GM23338 (cell line): ENCODE results near the gene CDK7. TPM values are rescaled to one million over a fixed set of nuclear protein-coding genes. Genes with fewer than 3 reads are reported as not detected.
A peak's percentile ranks its signal among the peaks of the same experiment; 100 is the strongest.
"Not testable (repeated sequence)": the region's sequence is repeated elsewhere in the genome, so short reads cannot be mapped to it uniquely, and the experiment has no call there.

Experiments
- ATAC-seq: fragments of 200-7000 bp; cut with Tn5 transposase; 3 replicates; pipeline ENCODE4 v1.9.1; 2020
- DNase-seq: peaks from one replicate; pipeline ENCODE4 v3.0.0-alpha.2; 2015; ENCODE audit warnings: low spot score
- H2AFZ ChIP-seq: fragments of 200-600 bp; sonication (generic); 2 replicates; pipeline ENCODE4 v1.8.0; 2016; ENCODE audit warnings: antibody characterized with exemption, mild to moderate bottlenecking, moderate library complexity
- H3F3A ChIP-seq: fragments of 200-600 bp; sonication (generic); replicated peaks from 2 replicates; pipeline ENCODE4 v1.8.0; 2017; ENCODE audit warnings: antibody characterized with exemption, mixed run types, low read depth
- H3K27ac ChIP-seq: fragments of 200-600 bp; sonication (generic); 2 replicates; pipeline ENCODE4 v1.6.1; 2016; ENCODE audit warnings: low read depth
- H3K27me3 ChIP-seq: fragments of 200-600 bp; sonication (generic); 2 replicates; pipeline ENCODE4 v1.8.0; 2016; ENCODE audit warnings: mild to moderate bottlenecking, mixed run types, moderate library complexity; ENCODE audit not compliant: insufficient read depth
- H3K36me3 ChIP-seq: fragments of 200-600 bp; sonication (generic); 2 replicates; pipeline ENCODE4 v1.8.0; 2016; ENCODE audit warnings: mild to moderate bottlenecking; ENCODE audit not compliant: insufficient read depth
- H3K4me1 ChIP-seq: fragments of 200-600 bp; sonication (generic); 2 replicates; pipeline ENCODE4 v1.8.0; 2016; ENCODE audit warnings: mild to moderate bottlenecking, moderate library complexity; ENCODE audit not compliant: insufficient read depth
- H3K4me2 ChIP-seq: fragments of 200-600 bp; sonication (generic); 2 replicates; pipeline ENCODE4 v1.7.1; 2017; ENCODE audit warnings: mixed run types
- H3K4me3 ChIP-seq: fragments of 200-600 bp; sonication (generic); 2 replicates; pipeline ENCODE4 v1.6.1; 2016; ENCODE audit warnings: mixed run types
- H3K79me2 ChIP-seq: fragments of 200-600 bp; sonication (generic); replicated peaks from 2 replicates; pipeline ENCODE4 v1.8.0; 2017; ENCODE audit warnings: mild to moderate bottlenecking; ENCODE audit not compliant: insufficient read depth
- H3K9me2 ChIP-seq: fragments of 200-600 bp; sonication (generic); 2 replicates; pipeline ENCODE4 v1.8.0; 2017; ENCODE audit not compliant: insufficient read depth
- H4K20me1 ChIP-seq: fragments of 200-600 bp; sonication (generic); replicated peaks from 2 replicates; pipeline ENCODE4 v1.8.0; 2017; ENCODE audit warnings: mild to moderate bottlenecking; ENCODE audit not compliant: insufficient read depth
- H3K27ac Mint-ChIP-seq: 2 replicates; pipeline ENCODE4 v1.8.0; 2020; ENCODE audit warnings: inconsistent platforms, mild to moderate bottlenecking, moderate library complexity, mixed read lengths
- H3K27me3 Mint-ChIP-seq: 3 replicates; pipeline ENCODE4 v1.8.0; 2022; ENCODE audit warnings: low read depth, mild to moderate bottlenecking, moderate library complexity, mixed read lengths, inconsistent platforms; ENCODE audit not compliant: insufficient read depth, poor library complexity
- H3K36me3 Mint-ChIP-seq: 3 replicates; pipeline ENCODE4 v1.8.0; 2021; ENCODE audit warnings: low read depth, mild to moderate bottlenecking, inconsistent platforms, moderate library complexity, mixed read lengths
- H3K4me1 Mint-ChIP-seq: 3 replicates; pipeline ENCODE4 v1.8.0; 2020; ENCODE audit warnings: mild to moderate bottlenecking, inconsistent platforms, mixed read lengths
- H3K4me3 Mint-ChIP-seq: 3 replicates; pipeline ENCODE4 v1.8.0; 2021; ENCODE audit warnings: moderate library complexity, mild to moderate bottlenecking, inconsistent platforms, mixed read lengths
- H3K9me3 Mint-ChIP-seq: 3 replicates; pipeline ENCODE4 v1.8.0; 2020; ENCODE audit warnings: moderate library complexity, mild to moderate bottlenecking, inconsistent platforms, mixed read lengths
- CTCF ChIP-seq, 2 experiments: fragments of 200-600 bp in 1 of 2; sonication (generic) in 1 of 2; conservative IDR thresholded peaks; 2 replicates each; pipeline versions ENCODE4 v1.5.1 to v1.6.1; 2016 to 2017; ENCODE audit warnings: antibody characterized with exemption in 2 of 2, low read depth in 2 of 2, mild to moderate bottlenecking in 2 of 2, moderate library complexity in 1 of 2
- EZH2 ChIP-seq: fragments of 200-600 bp; sonication (generic); IDR thresholded peaks from one replicate; pipeline ENCODE4 v1.8.0; 2017; ENCODE audit warnings: antibody characterized with exemption, mild to moderate bottlenecking, low read depth; ENCODE audit not compliant: unreplicated experiment
- EZH2phosphoT487 ChIP-seq: fragments of 200-600 bp; sonication (generic); IDR thresholded peaks from one replicate; pipeline ENCODE4 v1.8.1; 2018; ENCODE audit warnings: antibody characterized with exemption; ENCODE audit not compliant: unreplicated experiment
- JUNB ChIP-seq: IDR thresholded peaks from one replicate; pipeline ENCODE4 v1.6.1; 2016; ENCODE audit warnings: antibody characterized with exemption; ENCODE audit not compliant: unreplicated experiment
- NANOG ChIP-seq: IDR thresholded peaks from 2 replicates; pipeline ENCODE4 v1.6.1; 2016; ENCODE audit warnings: antibody characterized with exemption, borderline replicate concordance
- POLR2AphosphoS5 ChIP-seq: IDR thresholded peaks from 2 replicates; pipeline ENCODE4 v1.6.1; 2016; ENCODE audit warnings: antibody characterized with exemption, low read depth
- STAT1 ChIP-seq: IDR thresholded peaks from one replicate; pipeline ENCODE4 v1.6.1; 2016; ENCODE audit warnings: antibody characterized with exemption; ENCODE audit not compliant: unreplicated experiment
- ZNF462 ChIP-seq: fragments of 250-450 bp; sonication (Bioruptor Pico); IDR thresholded peaks from 2 replicates; pipeline ENCODE4 v1.5.0; 2020; ENCODE audit warnings: mild to moderate bottlenecking, moderate library complexity
- polyA plus RNA-seq: library from polyadenylated mRNA; unstranded; fragments of >200 nt; fragmentation: Nextera tagmentation; extraction: Ambion mirVana; gene quantifications from 2 replicates; pipeline ENCODE4 v1.2.1, GENCODE V29; 2016
- total RNA-seq: library from RNA; depleted of rRNA; stranded (reverse); fragments of >200 nt; shearing (Covaris generic); gene quantifications from 2 replicates; pipeline ENCODE4 v1.2.3, GENCODE V29; 2014
- TF ChIP-seq, protein P1 (sequence below): IDR thresholded peaks from 2 replicates; pipeline ENCODE4 v1.6.1; 2016; ENCODE audit warnings: antibody characterized with exemption

The CDK7 gene
- total and polyA plus RNA-seq, 2 experiments from 2014 or later = 78.4 to 80.7 TPM

DNA sequence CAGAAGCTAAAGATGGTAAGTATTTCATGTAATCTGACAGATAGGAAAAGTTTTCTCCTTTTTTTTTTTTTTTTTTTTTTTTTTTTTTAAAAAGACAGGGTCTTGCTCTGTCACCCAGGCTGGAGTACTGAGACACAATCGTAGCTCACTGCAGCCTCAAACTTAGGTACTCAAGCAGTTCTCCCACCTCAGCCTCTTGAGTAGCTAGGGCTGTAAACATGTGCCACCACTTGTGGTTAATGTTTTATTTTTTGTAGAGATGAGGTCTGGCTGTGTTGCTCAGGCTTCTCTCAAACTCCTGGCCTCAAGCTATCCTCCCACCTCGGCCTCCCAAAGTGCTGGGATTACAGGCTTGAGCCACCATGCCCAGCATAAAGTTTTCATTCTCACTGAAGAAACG lies 17.8 kb downstream of the CDK7 start:
- H3K4me2 ChIP-seq = no peak overlapping the region
- no peak overlapping the region for H2AFZ ChIP-seq
- H3K27ac Mint-ChIP-seq = peak overlapping the region; percentile 67; the same call in 1 of the 2 replicates
- peaks cover 10% of the 10 kb centered on the region for H3K36me3 ChIP-seq
- peaks cover 30% of the 10 kb centered on the region; the same call in 1 of the 2 replicates for H4K20me1 ChIP-seq
- H3K79me2 ChIP-seq = peaks cover 69% of the 10 kb centered on the region
- TF ChIP-seq STAT1 (no peak), POLR2AphosphoS5 (no peak), EZH2phosphoT487 (no peak)
- TF ChIP-seq, protein P1, sequence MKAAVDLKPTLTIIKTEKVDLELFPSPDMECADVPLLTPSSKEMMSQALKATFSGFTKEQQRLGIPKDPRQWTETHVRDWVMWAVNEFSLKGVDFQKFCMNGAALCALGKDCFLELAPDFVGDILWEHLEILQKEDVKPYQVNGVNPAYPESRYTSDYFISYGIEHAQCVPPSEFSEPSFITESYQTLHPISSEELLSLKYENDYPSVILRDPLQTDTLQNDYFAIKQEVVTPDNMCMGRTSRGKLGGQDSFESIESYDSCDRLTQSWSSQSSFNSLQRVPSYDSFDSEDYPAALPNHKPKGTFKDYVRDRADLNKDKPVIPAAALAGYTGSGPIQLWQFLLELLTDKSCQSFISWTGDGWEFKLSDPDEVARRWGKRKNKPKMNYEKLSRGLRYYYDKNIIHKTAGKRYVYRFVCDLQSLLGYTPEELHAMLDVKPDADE = no peak
- peaks cover 8% of the 10 kb centered on the region for H3K27me3 Mint-ChIP-seq
- H3K27ac ChIP-seq = no peak overlapping the region
- no peak overlapping the region for H3K4me3 ChIP-seq
- peaks cover 2% of the 10 kb centered on the region; the same call in 1 of the 3 replicates for H3K4me1 Mint-ChIP-seq
- ATAC-seq = no peak
- no peaks in the 10 kb centered on the region for H3K27me3 ChIP-seq
- H3K36me3 Mint-ChIP-seq = peaks cover 14% of the 10 kb centered on the region
- H3K4me3 Mint-ChIP-seq = no peak overlapping the region
- H3K4me1 ChIP-seq = no peaks in the 10 kb centered on the region
- DNase-seq = no peak
- no peaks in the 10 kb centered on the region for H3K9me2 ChIP-seq
- H3K9me3 Mint-ChIP-seq = no peaks in the 10 kb centered on the region
- H3F3A ChIP-seq = no peaks in the 10 kb centered on the region

DNA sequence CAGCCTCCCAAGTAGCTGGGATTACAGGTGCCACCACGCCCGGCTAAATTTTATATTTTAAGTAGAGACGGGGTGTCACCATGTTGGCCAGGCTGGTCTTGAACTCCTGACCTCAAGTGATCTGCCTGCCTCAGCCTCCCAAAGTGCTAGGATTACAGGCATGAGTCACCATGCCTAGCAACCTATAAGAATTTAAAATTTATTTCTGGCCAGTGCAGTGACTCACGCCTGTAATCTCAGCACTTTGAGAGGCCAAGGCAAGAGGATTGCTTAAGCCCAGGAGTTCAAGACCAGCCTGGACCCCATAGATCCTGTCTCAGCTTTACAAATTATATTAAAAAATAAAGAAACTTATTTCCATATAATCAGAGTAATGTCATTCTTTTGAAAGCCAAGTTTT lies 21.3 kb downstream of the CDK7 start:
- peaks cover 39% of the 10 kb centered on the region for H3K36me3 Mint-ChIP-seq
- not testable (repeated sequence) for H3K4me2 ChIP-seq, H3K27ac Mint-ChIP-seq, H3K4me3 ChIP-seq, ATAC-seq, DNase-seq, H3K4me1 ChIP-seq, H2AFZ ChIP-seq, H3F3A ChIP-seq, H3K27me3 ChIP-seq, H3K9me2 ChIP-seq, H3K4me3 Mint-ChIP-seq, H3K9me3 Mint-ChIP-seq, H3K27ac ChIP-seq, H3K4me1 Mint-ChIP-seq, H3K27me3 Mint-ChIP-seq
- Histone ChIP-seq H3K79me2 (peaks cover 34% of the 10 kb centered on the region), H4K20me1 (peaks cover 14% of the 10 kb centered on the region), H3K36me3 (peaks cover 38% of the 10 kb centered on the region)

DNA sequence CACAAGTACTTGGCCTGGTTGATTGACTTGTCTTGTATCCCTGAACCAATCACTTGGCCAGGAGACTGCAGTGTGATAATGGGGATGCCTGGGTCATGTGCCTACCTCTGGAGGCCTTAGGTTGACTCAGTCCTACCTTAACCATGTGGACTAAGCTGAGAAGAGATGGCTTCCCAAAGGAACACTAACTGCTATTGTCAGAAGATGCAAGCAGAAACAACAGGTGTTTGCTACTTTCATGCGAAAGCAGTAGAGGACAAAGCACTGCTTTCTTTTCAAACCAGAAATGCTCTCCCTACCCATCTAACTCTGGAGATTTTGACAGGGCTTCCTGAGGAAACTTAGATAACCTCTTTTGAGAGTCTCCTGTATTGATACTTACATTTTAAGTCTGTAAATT lies 22.9 kb downstream of the CDK7 start:
- no peak overlapping the region for H3K4me2 ChIP-seq

More for the DNA sequence above, 22.9 kb downstream of the CDK7 start:
- Histone ChIP-seq H3K27ac (no peak overlapping the region), H2AFZ (no peak overlapping the region), H3F3A (peaks cover 2% of the 10 kb centered on the region; the same call in 1 of the 2 replicates), H3K4me3 (no peak overlapping the region), H3K27me3 (no peaks in the 10 kb centered on the region), H4K20me1 (peaks cover 12% of the 10 kb centered on the region), H3K4me1 (no peaks in the 10 kb centered on the region), H3K36me3 (peaks cover 50% of the 10 kb centered on the region), H3K79me2 (peaks cover 19% of the 10 kb centered on the region), H3K9me2 (no peaks in the 10 kb centered on the region)
- Mint-ChIP-seq H3K9me3 (no peaks in the 10 kb centered on the region), H3K36me3 (peaks cover 54% of the 10 kb centered on the region), H3K4me3 (no peak overlapping the region), H3K27me3 (no peaks in the 10 kb centered on the region), H3K4me1 (no peaks in the 10 kb centered on the region), H3K27ac (no peak overlapping the region)
- DNase-seq (no peak), ATAC-seq (peak; percentile 31; the same call in 2 of the 3 replicates)
- TF ChIP-seq NANOG = no peak
- no peak for TF ChIP-seq EZH2
- TF ChIP-seq JUNB = no peak
- no peak for TF ChIP-seq ZNF462 (CRISPR knock-in tag)
- no peak for TF ChIP-seq CTCF (conservative IDR thresholded peaks at IDR 0.05; ENCODE audit: low read depth in 2 of 2)
- TF ChIP-seq POLR2AphosphoS5 = no peak
- no peak for TF ChIP-seq STAT1
